Measurements from ENCODE around the gene CHORDC1.

The CHORDC1 gene

DNA sequence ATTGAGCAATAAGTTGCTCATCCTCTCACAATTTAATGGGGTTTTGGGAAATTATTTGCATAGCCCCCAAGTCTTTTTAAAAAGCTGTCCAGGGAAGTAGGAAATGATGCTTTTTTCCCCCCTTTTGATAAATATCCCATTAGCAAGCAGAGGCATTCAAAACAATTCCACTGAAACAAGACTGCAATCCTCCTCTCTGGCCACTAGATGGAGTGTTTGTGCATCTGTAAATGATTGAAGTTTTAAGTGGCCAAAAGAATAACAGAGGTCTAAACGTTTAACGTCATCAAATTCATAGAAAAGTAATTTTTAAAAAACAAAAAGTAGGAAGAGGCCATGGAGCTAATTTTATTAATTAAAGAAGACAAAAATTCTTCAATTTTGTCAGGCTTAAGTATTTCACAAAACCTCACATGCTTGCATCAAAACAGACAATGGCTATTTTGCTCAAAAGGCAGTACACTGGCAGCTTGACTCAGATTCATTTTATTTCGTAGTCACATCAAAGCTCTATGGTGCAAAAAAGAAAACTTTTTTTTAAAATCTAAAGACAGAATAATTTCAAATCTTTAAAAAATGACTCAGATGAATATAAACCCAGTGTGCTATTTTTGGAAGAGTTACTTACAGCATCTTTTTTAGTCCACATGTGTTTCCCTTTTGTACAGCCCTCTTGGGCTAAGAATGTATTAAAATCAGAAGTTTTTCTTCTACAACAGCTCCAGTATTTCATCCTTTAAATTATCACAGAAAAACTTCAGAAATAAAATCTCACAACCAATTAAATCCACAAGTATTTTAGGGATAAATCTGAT, 17.8 kb downstream of the CHORDC1 start:
- TF ChIP-seq SIN3A (IDR thresholded peaks at IDR 0.05; ENCODE audit: borderline replicate concordance, insufficient read depth, low read length) = no peak
- no peak for TF ChIP-seq POLR2AphosphoS5 (IDR thresholded peaks at IDR 0.05; ENCODE audit: low read depth, low read length)
- TF ChIP-seq TAF1 (IDR thresholded peaks at IDR 0.05; ENCODE audit: borderline replicate concordance, insufficient read depth, low read length) = no peak
- no peak for TF ChIP-seq FOXP2 (optimal IDR thresholded peaks at IDR 0.05; ENCODE audit: borderline replicate concordance, extremely low read depth, extremely low read length, insufficient read depth)
- TF ChIP-seq, protein P1, sequence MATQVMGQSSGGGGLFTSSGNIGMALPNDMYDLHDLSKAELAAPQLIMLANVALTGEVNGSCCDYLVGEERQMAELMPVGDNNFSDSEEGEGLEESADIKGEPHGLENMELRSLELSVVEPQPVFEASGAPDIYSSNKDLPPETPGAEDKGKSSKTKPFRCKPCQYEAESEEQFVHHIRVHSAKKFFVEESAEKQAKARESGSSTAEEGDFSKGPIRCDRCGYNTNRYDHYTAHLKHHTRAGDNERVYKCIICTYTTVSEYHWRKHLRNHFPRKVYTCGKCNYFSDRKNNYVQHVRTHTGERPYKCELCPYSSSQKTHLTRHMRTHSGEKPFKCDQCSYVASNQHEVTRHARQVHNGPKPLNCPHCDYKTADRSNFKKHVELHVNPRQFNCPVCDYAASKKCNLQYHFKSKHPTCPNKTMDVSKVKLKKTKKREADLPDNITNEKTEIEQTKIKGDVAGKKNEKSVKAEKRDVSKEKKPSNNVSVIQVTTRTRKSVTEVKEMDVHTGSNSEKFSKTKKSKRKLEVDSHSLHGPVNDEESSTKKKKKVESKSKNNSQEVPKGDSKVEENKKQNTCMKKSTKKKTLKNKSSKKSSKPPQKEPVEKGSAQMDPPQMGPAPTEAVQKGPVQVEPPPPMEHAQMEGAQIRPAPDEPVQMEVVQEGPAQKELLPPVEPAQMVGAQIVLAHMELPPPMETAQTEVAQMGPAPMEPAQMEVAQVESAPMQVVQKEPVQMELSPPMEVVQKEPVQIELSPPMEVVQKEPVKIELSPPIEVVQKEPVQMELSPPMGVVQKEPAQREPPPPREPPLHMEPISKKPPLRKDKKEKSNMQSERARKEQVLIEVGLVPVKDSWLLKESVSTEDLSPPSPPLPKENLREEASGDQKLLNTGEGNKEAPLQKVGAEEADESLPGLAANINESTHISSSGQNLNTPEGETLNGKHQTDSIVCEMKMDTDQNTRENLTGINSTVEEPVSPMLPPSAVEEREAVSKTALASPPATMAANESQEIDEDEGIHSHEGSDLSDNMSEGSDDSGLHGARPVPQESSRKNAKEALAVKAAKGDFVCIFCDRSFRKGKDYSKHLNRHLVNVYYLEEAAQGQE (IDR thresholded peaks at IDR 0.05; ENCODE audit: insufficient read depth in 1 of 2, low read depth in 2 of 2, low read length in 2 of 2) = no peak

DNA sequence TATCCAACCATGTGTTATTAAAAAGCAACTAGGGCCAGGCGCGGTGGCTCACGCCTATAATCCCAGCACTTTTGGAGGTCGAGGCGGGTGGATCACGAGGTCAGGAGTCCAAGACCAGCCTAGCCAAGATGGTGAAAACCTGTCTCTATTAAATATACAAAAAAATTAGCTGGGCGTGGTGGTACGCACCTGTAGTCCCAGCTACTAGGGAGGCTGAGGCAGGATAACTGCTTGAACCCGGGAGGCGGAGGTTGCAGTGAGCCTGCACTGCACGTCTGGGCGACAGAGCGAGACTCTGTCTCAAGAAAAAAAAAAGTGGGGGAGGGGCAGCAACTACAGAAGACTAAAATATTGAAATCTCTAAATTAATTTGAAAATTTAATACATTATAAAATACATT, 18.4 kb downstream of the CHORDC1 start:
- TF ChIP-seq FOXP2 (optimal IDR thresholded peaks at IDR 0.05; ENCODE audit: borderline replicate concordance, extremely low read depth, extremely low read length, insufficient read depth) = no peak
- TF ChIP-seq, protein P1 (IDR thresholded peaks at IDR 0.05; ENCODE audit: insufficient read depth in 1 of 2, low read depth in 2 of 2, low read length in 2 of 2) = no peak
- no peak for TF ChIP-seq SIN3A (IDR thresholded peaks at IDR 0.05; ENCODE audit: borderline replicate concordance, insufficient read depth, low read length)
- TF ChIP-seq TAF1 (IDR thresholded peaks at IDR 0.05; ENCODE audit: borderline replicate concordance, insufficient read depth, low read length) = no peak
- TF ChIP-seq POLR2AphosphoS5 (IDR thresholded peaks at IDR 0.05; ENCODE audit: low read depth, low read length) = no peak

DNA sequence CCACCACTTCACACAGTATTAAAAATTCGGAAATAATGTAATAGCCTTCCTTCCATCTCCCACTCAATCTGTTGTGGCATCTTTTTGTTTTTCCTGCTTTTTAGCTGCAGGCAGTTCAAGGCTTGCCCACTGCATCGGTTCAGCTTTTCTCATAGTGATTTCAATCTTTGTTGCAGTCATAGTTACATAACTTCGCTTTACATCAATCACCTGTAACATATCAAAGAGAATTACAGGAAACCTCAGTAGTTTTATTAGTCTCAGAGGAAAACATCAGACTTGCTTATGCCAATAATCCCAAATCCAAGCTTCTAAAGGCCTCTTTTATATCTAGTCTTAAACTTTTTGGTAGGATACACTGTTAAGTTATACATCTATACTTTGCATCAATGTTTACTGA, 20.5 kb downstream of the CHORDC1 start:
- TF ChIP-seq POLR2AphosphoS5 (IDR thresholded peaks at IDR 0.05; ENCODE audit: low read depth, low read length) = no peak

DNA sequence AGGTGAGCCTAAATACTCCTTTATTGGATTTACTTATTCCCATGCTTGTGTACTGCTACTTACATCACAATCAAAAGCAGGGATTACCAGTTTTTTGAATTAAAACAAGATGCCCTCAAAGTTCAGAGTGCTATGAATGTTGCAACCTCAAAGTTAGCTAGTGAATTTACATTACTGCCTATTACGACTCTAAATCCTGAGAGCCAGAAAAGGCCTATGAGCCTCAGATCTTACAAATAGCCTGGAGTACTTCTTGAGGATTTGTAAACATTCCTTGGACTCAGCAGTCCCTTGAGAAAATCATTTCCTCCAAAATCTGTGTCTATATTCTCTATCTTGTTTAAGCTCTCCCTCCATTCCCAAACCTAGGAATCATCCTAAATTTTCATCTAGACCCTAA, 25.5 kb downstream of the CHORDC1 start:
- TF ChIP-seq FOXP2 (optimal IDR thresholded peaks at IDR 0.05; ENCODE audit: borderline replicate concordance, extremely low read depth, extremely low read length, insufficient read depth) = no peak
- TF ChIP-seq TAF1 (IDR thresholded peaks at IDR 0.05; ENCODE audit: borderline replicate concordance, insufficient read depth, low read length) = no peak
- TF ChIP-seq, protein P1 (IDR thresholded peaks at IDR 0.05; ENCODE audit: insufficient read depth in 1 of 2, low read depth in 2 of 2, low read length in 2 of 2) = no peak
- no peak for TF ChIP-seq POLR2AphosphoS5 (IDR thresholded peaks at IDR 0.05; ENCODE audit: low read depth, low read length)
- no peak for TF ChIP-seq SIN3A (IDR thresholded peaks at IDR 0.05; ENCODE audit: borderline replicate concordance, insufficient read depth, low read length)

DNA sequence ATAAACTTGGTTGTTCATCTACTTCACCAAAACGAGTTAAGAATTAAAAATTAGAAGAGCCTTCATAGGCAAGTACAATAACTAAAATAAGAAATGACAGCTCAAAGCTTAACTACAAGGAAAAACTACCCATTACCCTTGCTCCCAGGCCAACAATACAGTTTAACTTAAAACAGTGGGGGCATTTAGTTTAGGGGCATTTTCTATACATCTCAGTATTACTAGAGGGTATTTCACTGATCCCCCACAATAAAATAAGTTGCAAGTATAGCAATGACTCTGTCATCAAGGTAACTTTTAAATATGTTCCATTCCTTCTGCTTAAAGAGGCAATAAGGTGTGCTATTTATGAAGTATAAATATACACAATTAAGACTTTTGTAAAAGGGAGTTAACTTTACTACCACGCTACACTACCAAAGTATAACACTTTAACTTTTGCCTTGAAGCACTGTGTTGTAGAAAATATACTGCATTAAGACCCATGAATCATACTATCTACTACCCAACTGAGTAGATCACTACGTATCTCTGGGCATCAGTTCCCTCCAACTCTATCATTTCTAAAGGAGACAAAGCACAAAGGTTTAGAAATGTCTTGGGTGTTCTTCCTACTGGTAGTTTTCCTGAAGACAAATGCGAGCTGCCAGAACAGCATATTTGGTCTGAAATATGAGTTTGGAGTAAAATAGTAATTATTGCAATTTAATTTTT, 29.8 kb downstream of the CHORDC1 start:
- TF ChIP-seq FOXP2 (optimal IDR thresholded peaks at IDR 0.05; ENCODE audit: borderline replicate concordance, extremely low read depth, extremely low read length, insufficient read depth) = no peak

DNA sequence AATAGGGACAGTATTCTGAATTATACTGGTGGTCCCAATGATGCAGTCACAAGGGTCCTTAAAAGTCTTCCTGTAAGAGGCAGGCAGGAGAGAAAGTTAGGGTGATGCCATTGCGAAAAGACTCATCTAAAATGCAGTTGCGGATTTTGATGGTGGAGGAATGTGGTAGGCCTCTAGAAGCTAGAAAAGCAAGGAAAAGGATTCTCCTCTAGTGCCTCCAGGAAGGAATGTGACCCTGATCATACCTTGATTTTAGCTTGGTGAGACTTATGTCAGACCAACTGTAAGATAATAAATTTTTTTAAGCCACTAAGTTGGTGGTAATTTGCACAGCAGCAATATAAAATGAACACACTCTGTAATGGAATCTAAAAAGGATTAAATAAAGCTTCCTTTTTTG, 33.8 kb downstream of the CHORDC1 start:
- TF ChIP-seq TAF1 (IDR thresholded peaks at IDR 0.05; ENCODE audit: borderline replicate concordance, insufficient read depth, low read length) (no peak), SIN3A (IDR thresholded peaks at IDR 0.05; ENCODE audit: borderline replicate concordance, insufficient read depth, low read length) (no peak), POLR2AphosphoS5 (IDR thresholded peaks at IDR 0.05; ENCODE audit: low read depth, low read length) (no peak)
- TF ChIP-seq, protein P1 (IDR thresholded peaks at IDR 0.05; ENCODE audit: insufficient read depth in 1 of 2, low read depth in 2 of 2, low read length in 2 of 2) = no peak

Measured in PFSK-1 (cell line).